Endodermal cell (in vitro differentiated cells): ENCODE data around the gene FSTL1. TPM values are rescaled to one million over a fixed set of nuclear protein-coding genes. Genes with fewer than 3 reads are reported as not detected.

Experiments
- DNase-seq: peaks from one replicate; pipeline ENCODE4 v3.0.0-alpha.2; 2017
- H3K27ac ChIP-seq: 2 replicates; pipeline ENCODE4 v1.5.1; 2013; ENCODE audit warnings: mild to moderate bottlenecking, low read depth, low read length, moderate library complexity
- H3K27me3 ChIP-seq: 2 replicates; pipeline ENCODE4 v1.6.1; 2013; ENCODE audit warnings: mild to moderate bottlenecking, low read length, moderate library complexity; ENCODE audit not compliant: insufficient read depth, control insufficient read depth, poor library complexity, severe bottlenecking
- H3K36me3 ChIP-seq: 2 replicates; pipeline ENCODE4 v1.7.0; 2013; ENCODE audit warnings: mild to moderate bottlenecking, low read length, moderate library complexity; ENCODE audit not compliant: control insufficient read depth, insufficient read depth
- H3K4me1 ChIP-seq: one replicate; pipeline ENCODE4 v1.7.0; 2013; ENCODE audit warnings: low read length; ENCODE audit not compliant: control insufficient read depth, insufficient read depth
- H3K4me3 ChIP-seq: 2 replicates; pipeline ENCODE4 v1.5.1; 2013; ENCODE audit warnings: mild to moderate bottlenecking, low read length, moderate library complexity
- H3K9ac ChIP-seq: 2 replicates; pipeline ENCODE4 v1.6.1; 2013; ENCODE audit warnings: mild to moderate bottlenecking, low read length, moderate library complexity; ENCODE audit not compliant: poor library complexity, severe bottlenecking; ENCODE audit errors: extremely low read depth
- H3K9me3 ChIP-seq: 2 replicates; pipeline ENCODE4 v1.6.1; 2013; ENCODE audit warnings: mild to moderate bottlenecking, low read length, moderate library complexity; ENCODE audit not compliant: control insufficient read depth
- H3K27ac Mint-ChIP-seq: 2 replicates; pipeline ENCODE4 v1.8.0; 2020; ENCODE audit warnings: mixed read lengths
- H3K27me3 Mint-ChIP-seq: 2 replicates; pipeline ENCODE4 v1.8.0; 2021; ENCODE audit warnings: mild to moderate bottlenecking, mixed read lengths; ENCODE audit not compliant: insufficient read depth
- H3K36me3 Mint-ChIP-seq: 2 replicates; pipeline ENCODE4 v1.8.0; 2020; ENCODE audit warnings: low read depth, mixed read lengths
- H3K4me1 Mint-ChIP-seq: 2 replicates; pipeline ENCODE4 v1.8.0; 2020; ENCODE audit warnings: mixed read lengths
- H3K4me3 Mint-ChIP-seq: 2 replicates; pipeline ENCODE4 v1.8.0; 2020; ENCODE audit warnings: mild to moderate bottlenecking, moderate library complexity, mixed read lengths
- H3K9me3 Mint-ChIP-seq: 2 replicates; pipeline ENCODE4 v1.8.0; 2020; ENCODE audit warnings: mild to moderate bottlenecking, mixed read lengths
- whole genome bisulfite sequencing, 2 experiments: methylation state at CpG; one replicate each; pipeline versions ENCODE4 v1.1.5 to v1.1.7; 2013; ENCODE audit warnings: missing lambda C conversion rate in 2 of 2, mixed read lengths in 1 of 2; ENCODE audit not compliant: insufficient coverage in 1 of 2, insufficient read length in 1 of 2; 5-methylcytosine and 5-hydroxymethylcytosine counted together
- total RNA-seq, 2 donors: library from RNA; stranded (reverse); fragmentation: NEBNext Ultra II Directional in 1 of 2; extraction: Animal tissue kit (Norgen Biotek cat#: 25700) in 1 of 2; gene quantifications; 2 replicates in 1 of 2; 3 replicates in 1 of 2; pipeline ENCODE4 v1.2.1, GENCODE V29; 2021
- TF ChIP-seq, protein P1 (sequence below): fragments of 200-600 bp; sonication (generic); conservative IDR thresholded peaks from 2 replicates; pipeline ENCODE4 v1.5.0; 2021; ENCODE audit warnings: antibody characterized with exemption, mild to moderate bottlenecking

The FSTL1 gene
- total RNA-seq, 2 donors from 2014 or later: 309 to 379 TPM

DNA sequence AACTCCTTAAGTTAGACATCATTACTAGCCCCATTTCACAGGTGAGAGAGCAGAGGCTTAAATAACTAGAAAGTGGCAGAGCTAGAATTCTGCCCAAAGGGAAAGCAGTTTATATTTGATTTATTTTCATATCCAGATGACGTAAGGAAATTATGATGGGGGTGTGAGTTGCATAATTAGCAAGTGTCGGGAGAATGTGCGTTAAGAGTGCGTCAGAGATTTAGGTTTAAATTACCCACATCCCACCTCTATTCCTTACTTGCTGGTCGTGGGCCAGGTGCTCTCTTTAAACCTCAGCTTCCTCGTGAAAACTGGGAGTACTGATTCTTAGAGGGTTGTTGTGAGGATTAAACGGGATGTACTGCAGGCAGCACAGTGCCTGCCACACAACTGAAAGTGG is 32.3 kb downstream of the FSTL1 start:
- no peak for DNase-seq
- no peak overlapping the region for H3K27ac Mint-ChIP-seq
- peaks cover 20% of the 10 kb centered on the region for H3K36me3 Mint-ChIP-seq
- peaks cover 24% of the 10 kb centered on the region for H3K36me3 ChIP-seq
- TF ChIP-seq, protein P1, sequence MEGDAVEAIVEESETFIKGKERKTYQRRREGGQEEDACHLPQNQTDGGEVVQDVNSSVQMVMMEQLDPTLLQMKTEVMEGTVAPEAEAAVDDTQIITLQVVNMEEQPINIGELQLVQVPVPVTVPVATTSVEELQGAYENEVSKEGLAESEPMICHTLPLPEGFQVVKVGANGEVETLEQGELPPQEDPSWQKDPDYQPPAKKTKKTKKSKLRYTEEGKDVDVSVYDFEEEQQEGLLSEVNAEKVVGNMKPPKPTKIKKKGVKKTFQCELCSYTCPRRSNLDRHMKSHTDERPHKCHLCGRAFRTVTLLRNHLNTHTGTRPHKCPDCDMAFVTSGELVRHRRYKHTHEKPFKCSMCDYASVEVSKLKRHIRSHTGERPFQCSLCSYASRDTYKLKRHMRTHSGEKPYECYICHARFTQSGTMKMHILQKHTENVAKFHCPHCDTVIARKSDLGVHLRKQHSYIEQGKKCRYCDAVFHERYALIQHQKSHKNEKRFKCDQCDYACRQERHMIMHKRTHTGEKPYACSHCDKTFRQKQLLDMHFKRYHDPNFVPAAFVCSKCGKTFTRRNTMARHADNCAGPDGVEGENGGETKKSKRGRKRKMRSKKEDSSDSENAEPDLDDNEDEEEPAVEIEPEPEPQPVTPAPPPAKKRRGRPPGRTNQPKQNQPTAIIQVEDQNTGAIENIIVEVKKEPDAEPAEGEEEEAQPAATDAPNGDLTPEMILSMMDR: no peak
- peaks cover 39% of the 10 kb centered on the region for H3K4me1 Mint-ChIP-seq
- H3K4me1 ChIP-seq: peaks cover 2% of the 10 kb centered on the region
- H3K27ac ChIP-seq: no peak overlapping the region
- H3K4me3 Mint-ChIP-seq: no peak overlapping the region
- no peak overlapping the region for H3K9ac ChIP-seq
- no peaks in the 10 kb centered on the region for H3K27me3 ChIP-seq
- H3K27me3 Mint-ChIP-seq: no peaks in the 10 kb centered on the region
- H3K4me3 ChIP-seq: no peak overlapping the region
- H3K9me3 ChIP-seq: no peaks in the 10 kb centered on the region
- 71 to 79% methylated on average over 2 to 7 of the region's 7 CpGs for WGBS, 2 experiments
- peaks cover 6% of the 10 kb centered on the region for H3K9me3 Mint-ChIP-seq

DNA sequence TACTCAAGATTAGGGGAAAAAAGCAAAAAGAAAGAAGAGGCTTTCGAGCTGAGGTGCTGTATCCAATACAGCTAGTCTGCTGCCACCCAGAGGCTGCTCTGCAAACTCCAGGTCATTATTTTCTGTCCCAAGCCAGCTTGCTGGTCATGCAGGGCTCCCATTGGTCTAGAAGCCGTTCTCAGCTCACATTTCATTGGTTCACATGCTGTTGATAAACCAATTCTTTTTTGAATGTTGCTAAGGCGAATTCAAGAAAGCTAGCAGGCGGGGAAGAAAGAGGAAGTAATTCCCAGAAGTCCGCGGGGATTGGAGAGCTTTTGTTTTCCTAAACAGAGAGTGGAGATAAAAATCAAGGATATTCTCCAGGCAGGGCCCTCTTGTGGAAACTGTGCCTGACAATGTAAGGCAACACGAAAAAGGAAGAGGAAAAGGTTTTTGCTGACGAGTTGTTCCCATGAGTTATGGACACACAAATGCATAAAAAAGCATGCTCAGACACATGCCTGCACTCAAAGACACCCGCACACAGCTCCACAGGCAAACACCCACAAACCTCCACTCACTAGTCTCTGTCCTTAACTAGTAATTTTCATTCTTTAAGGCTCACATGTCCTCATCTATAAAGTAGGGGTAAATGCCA is 33.4 kb downstream of the FSTL1 start:
- TF ChIP-seq, protein P1: peak; percentile 92
- peaks cover 8% of the 10 kb centered on the region for H3K9me3 Mint-ChIP-seq
- no peak overlapping the region for H3K9ac ChIP-seq

DNA sequence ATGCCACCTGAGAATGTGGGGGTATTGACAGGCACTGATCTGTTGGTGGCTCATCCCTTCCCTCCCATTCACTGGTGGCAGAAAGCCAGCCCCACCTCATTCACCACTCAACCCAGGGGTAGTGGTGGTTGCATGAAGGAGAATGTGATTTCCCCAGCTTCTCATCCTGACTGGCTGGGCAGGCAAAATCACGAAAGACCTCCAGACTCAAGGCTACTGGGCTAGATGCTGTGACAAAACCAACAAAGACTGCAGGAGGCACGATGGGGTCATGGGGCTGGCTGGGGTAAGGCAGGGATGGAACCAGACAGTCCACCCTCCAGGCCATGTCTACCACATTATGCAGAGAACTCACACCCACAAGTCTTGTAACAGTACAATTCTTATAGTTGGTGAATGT is 33.9 kb downstream of the FSTL1 start:
- Mint-ChIP-seq H3K9me3 (peaks cover 8% of the 10 kb centered on the region), H3K27me3 (no peaks in the 10 kb centered on the region), H3K36me3 (peaks cover 30% of the 10 kb centered on the region), H3K4me1 (peaks cover 36% of the 10 kb centered on the region), H3K27ac (peak overlapping the region; percentile 90), H3K4me3 (no peak overlapping the region)
- Histone ChIP-seq H3K27me3 (no peaks in the 10 kb centered on the region), H3K27ac (peak overlapping the region; percentile 60), H3K9ac (no peak overlapping the region), H3K36me3 (peaks cover 33% of the 10 kb centered on the region), H3K4me3 (no peak overlapping the region), H3K9me3 (no peaks in the 10 kb centered on the region), H3K4me1 (peaks cover 2% of the 10 kb centered on the region)
- no peak for DNase-seq
- 63% methylated on average over 2 of the region's 2 CpGs; no CpG with 5 or more reads in 1 of the 2 experiments for WGBS, 2 experiments
- TF ChIP-seq, protein P1: no peak

More for the DNA sequence above, 33.4 kb downstream of the FSTL1 start:
- WGBS, 2 experiments: 12 to 16% methylated on average over 8 to 9 of the region's 9 CpGs
- H3K27me3 Mint-ChIP-seq: no peaks in the 10 kb centered on the region
- H3K27ac ChIP-seq: peak overlapping the region; percentile 88
- no peaks in the 10 kb centered on the region for H3K27me3 ChIP-seq
- no peaks in the 10 kb centered on the region for H3K9me3 ChIP-seq
- H3K4me3 Mint-ChIP-seq: peak overlapping the region; percentile 24
- peaks cover 26% of the 10 kb centered on the region for H3K36me3 Mint-ChIP-seq
- peaks cover 28% of the 10 kb centered on the region for H3K36me3 ChIP-seq
- H3K27ac Mint-ChIP-seq: peak overlapping the region; percentile 91
- peak overlapping the region; percentile 64 for H3K4me3 ChIP-seq
- H3K4me1 ChIP-seq: peaks cover 2% of the 10 kb centered on the region
- H3K4me1 Mint-ChIP-seq: peaks cover 39% of the 10 kb centered on the region
- peak; percentile 98 for DNase-seq
